NCI-H774 (cell line): Measurements from ENCODE around the gene DNAJB14.

Experiments used
- DNase-seq: peaks from one replicate; lab custom pipeline; 2025; lab: John Stamatoyannopoulos, UW

DNAJB14 gene

DNA sequence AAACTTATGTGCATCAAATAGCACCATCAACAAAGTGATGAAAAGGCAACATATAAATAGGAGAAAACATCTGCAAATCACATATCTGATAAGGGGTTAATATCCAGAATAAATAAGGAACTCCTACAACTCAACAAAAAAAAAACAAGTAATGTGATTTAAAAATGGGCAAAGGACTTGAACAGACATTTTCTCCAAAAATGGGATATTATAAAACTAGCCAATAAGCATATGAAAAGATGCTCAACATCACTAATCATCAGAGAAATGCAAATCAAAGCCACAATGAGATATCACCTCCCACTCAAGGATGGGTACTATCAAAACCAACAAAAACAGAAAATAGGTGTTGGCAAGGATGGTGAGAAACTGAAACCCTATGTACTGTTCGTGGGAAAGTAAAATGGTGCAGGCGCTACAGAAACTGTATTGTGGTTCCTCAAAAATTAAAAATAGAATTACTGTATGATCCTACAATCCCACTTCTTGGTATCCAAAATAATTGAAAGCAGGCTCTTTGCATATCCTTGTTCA, 2.4 kb downstream of the DNAJB14 start:
- no peak for DNase-seq

DNA sequence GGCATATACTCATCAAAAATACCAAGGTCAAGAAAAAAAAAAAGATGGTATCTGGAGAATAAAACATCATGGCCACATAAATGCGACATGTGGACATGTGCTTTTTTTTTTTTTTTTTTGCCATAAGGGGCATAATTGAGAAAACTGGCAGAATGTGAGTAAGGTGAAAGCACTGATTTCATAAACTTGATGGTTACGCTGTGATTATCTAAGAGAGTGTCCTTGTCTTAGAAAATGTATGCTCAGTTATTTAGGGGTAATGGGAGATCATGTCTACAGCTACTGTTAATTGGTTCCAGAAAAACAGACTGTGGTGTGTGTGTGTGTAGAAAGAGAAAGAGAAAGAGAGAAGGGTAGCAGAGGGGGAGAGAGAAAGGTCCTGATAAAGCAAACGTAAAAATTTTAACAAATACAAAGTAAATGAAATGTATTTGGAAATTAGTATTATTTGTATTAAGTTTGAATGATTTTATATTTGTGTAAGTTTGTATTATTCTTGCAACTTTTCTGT, 8.1 kb downstream of the DNAJB14 start:
- no peak for DNase-seq

DNA sequence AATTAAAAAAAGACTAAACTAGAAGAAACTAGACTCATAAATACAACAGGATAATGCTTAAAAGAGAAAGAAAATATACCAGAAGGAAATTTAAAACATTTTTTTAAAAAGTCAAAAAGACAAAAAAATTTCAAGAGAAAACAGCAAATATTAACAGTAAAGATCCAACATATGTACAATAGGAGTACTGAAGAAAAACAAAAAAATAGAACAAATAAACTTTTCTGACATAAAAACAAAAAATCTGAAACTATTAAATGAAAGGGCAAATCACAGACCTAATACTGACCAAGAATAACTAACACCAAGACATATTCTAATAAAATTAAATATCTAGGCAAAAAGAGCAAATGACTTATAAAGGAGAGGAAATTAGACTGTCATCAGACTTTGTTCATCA, 11.5 kb downstream of the DNAJB14 start:
- DNase-seq, result no peak

DNA sequence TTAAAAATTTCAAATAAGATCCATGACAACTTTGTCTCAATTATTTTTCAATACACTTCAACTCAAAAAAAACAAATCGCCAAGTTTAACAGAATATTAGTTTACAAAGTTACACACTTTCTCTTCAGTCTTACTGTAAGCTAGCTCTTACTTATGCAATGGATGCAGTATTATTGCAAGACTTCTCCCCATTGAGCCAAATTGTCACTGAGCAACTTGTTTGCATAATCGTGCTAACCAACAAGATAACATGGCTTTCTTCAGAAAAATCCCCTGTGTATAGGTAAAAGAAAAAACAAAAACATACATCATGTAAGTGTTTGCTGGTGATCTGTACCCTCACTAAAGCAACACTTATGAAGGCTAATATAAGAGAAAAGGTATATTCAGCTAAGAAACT, 18.9 kb downstream of the DNAJB14 start:
- DNase-seq, result no peak

- no peak for DNase-seq
These were observed 25.2 kb downstream of the DNAJB14 start for GRCh38 chr4:99921174-99921573.

DNA sequence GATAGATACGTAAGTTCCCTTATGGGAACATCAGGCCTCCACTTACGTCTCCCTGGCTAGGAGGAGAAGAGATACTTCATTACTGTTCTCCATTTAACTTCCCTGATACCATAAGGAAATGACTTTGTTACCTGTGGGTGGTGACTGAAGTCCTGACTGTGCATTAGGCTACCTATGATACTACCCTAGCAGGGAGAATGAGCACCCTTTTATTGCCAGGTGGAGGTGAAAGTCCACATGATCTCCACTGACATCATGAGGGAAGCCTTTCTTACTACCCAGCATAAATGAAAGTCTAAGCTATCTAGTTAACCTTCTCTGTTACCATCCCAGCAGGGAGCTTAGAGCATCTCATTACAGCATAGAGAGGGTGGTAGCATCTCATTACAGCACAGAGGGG, 27.8 kb downstream of the DNAJB14 start:
- DNase-seq, result no peak

- no peak for DNase-seq
These were observed 28.8 kb downstream of the DNAJB14 start for GRCh38 chr4:99917575-99917974.

GRCh38 chr4:99915449-99915848, 31.0 kb downstream of the DNAJB14 start:
- no peak for DNase-seq

DNA sequence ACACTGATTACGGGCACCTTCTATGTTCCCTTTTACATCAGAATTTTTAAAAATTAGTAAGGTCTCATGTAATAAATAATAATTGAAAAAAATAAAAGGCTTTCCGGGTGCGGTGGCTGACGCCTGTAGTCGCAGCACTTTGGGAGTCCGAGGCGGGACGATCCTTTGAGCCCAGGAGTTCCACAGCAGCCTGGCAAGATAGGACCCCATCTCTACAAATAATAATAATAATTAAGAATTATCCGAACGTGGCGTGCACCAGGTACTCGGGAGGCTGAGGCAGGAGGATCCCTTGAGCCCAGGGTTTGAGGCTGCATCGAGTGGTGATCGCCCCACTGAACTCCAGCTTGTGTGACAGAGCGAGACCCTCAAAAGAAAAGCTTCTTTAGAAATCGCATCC, 51.4 kb downstream of the DNAJB14 start:
- DNase-seq, result no peak

GRCh38 chr4:99894161-99894997, 52.0 kb downstream of the DNAJB14 start, which contains the start of gene LAMTOR3:
TSS of gene LAMTOR3 (minus strand) at chr4:99894427. CDS start at chr4:99893963, 464 bp downstream.
- peak; percentile 65 for DNase-seq

- DNase-seq, result no peak
These were observed 52.6 kb downstream of the DNAJB14 start for GRCh38 chr4:99893839-99894160.

DNA sequence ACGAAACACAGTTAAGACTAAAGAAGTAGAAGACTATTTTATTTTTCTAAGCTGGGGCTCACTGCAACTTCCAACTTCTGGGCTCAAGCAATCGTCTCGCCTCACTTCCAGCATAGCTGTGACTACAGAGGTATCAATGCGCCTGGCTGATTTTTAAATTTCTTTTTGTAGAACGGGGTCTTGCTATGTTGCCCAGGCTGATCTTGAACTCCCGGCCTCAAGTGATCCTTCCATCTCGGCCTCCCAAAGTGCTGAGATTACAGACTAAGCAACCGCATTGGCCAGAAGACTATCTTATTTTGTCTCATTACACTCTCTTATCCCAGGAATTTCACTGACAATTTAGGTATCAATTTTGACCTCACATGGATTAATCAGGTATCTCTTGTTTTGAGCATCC, 53.4 kb downstream of the DNAJB14 start:
- no peak for DNase-seq

DNA sequence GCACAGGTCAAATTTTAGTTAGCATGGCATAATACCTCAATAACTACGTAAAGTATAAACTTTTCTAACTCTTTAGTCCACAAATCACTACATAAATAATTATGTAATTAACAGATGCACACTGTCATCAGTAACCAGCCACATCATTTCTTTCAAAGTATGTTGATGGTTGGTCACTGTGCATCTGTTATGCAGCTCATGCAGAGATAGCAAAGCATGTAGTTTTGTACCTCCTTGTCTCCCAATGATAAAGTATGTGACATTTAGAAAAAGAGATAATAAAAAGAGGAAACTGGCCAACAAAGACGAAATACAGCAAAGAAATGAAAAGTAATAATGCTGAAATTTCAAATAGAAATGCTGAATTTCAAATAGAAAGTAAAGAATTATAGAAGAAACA, 55.1 kb downstream of the DNAJB14 start:
- no peak for DNase-seq

GRCh38 chr4:99887837-99888236, 58.6 kb downstream of the DNAJB14 start:
- no peak for DNase-seq

- no peak for DNase-seq
These were observed 60.3 kb downstream of the DNAJB14 start for GRCh38 chr4:99886146-99886545.

DNA sequence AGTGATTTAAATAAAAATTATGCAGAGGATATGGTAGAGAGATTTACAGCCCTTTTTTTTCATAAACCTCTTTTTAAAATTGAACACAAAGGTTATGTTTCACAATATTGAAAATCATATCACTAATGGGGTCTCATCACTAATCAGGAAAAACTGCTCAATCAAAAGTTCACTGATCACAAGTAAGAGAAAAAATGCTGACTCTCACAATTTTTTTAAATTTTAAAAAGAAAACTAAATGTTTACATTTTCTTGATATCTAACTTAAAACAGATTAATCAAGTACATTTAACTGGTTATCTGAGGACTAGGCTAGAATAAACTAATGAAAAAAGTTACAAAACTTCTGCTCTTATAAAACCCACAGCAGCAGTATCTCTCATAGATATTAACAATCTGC, 60.7 kb downstream of the DNAJB14 start:
- DNase-seq, result no peak

GRCh38 chr4:99885063-99885664, 61.3 kb downstream of the DNAJB14 start:
- no peak for DNase-seq

DNA sequence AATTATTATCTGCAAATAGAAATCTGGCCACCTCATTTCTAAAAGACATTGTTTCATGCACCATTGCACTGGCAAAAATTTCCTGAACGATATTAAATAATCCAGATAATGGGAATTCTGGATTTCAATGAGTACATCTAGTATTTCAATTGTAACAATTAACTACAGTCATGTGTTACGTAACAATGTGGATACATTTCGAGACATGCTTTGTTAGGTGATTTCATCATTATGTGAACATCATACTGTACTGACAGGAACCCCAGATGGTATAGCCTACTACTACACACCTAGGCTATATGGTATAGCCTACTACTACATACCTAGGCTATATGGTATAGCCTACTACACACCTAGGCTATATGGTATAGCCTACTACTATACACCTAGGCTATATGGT, 67.0 kb downstream of the DNAJB14 start:
- DNase-seq, result no peak

GRCh38 chr4:99878604-99879003, 67.8 kb downstream of the DNAJB14 start:
- DNase-seq, result no peak

- DNase-seq, result no peak
These were observed 69.5 kb downstream of the DNAJB14 start for GRCh38 chr4:99876946-99877345.

GRCh38 chr4:99875071-99875470, 71.3 kb downstream of the DNAJB14 start:
- no peak for DNase-seq

DNA sequence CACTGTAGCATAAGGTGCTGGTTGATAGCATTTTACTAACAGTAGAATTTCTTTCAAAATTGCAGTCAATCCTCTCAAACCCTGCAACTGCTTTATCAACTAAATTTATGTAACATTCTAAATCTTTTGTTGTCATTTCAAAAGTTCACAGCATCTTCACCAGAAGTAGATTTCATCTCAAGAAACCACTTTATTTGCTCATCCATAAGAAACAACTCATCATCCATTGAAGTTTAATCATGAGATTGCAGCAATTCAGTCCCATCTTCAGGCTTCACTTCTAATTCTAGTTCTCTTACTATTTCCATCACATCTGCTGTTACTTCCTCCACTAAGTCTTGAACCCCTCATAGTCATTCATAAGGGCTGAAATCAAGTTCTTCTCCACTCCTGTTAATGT, 73.8 kb downstream of the DNAJB14 start:
- no peak for DNase-seq

- DNase-seq, result no peak
These were observed 78.3 kb downstream of the DNAJB14 start for GRCh38 chr4:99868126-99868596.
